Fibroblast of lung (primary cell): Measurements from ENCODE around the gene NUS1. TPM values are rescaled to one million over a fixed set of nuclear protein-coding genes. Genes with fewer than 3 reads are reported as not detected.

ENCODE experiments used
- DNase-seq, 2 donors: peaks; one replicate each; pipeline versions ENCODE4 v3.0.0 to v3.0.0-alpha.2; 2010; ENCODE audit warnings: low read depth in 2 of 2
- H2AFZ ChIP-seq: 2 replicates; pipeline ENCODE4 v1.5.1; 2012; ENCODE audit warnings: low read length, control low read depth, inconsistent platforms
- H3K27ac ChIP-seq: 2 replicates; pipeline ENCODE4 v1.5.1; 2011; ENCODE audit warnings: low read length, control low read depth; ENCODE audit not compliant: insufficient read depth
- H3K27me3 ChIP-seq: 2 replicates; pipeline ENCODE4 v1.5.1; 2011; ENCODE audit warnings: mild to moderate bottlenecking, low read length; ENCODE audit not compliant: control insufficient read depth, insufficient read depth
- H3K36me3 ChIP-seq: 2 replicates; pipeline ENCODE4 v1.5.1; 2011; ENCODE audit warnings: low read length; ENCODE audit not compliant: control insufficient read depth, insufficient read depth
- H3K4me1 ChIP-seq: 2 replicates; pipeline ENCODE4 v1.5.1; 2011; ENCODE audit warnings: low read length; ENCODE audit not compliant: control insufficient read depth, insufficient read depth; ENCODE audit errors: extremely low read depth
- H3K4me2 ChIP-seq: 2 replicates; pipeline ENCODE4 v1.5.1; 2011; ENCODE audit warnings: low read length, control low read depth; ENCODE audit not compliant: insufficient read depth; ENCODE audit errors: extremely low read depth
- H3K4me3 ChIP-seq, 4 experiments: fragments of 200-600 bp in 1 of 4; sonication (generic) in 1 of 4; replicated peaks in 1 of 4; 2 replicates each; pipeline ENCODE4 v1.5.1; 2011 to 2016; ENCODE audit warnings: low read length in 4 of 4, low read depth in 3 of 4, mild to moderate bottlenecking in 3 of 4, control low read depth in 2 of 4, inconsistent platforms in 1 of 4, mixed read lengths in 1 of 4; ENCODE audit not compliant: insufficient read depth in 1 of 4; ENCODE audit errors: control extremely low read depth in 1 of 4
- H3K79me2 ChIP-seq: 2 replicates; pipeline ENCODE4 v1.5.1; 2012; ENCODE audit warnings: mild to moderate bottlenecking, low read length, inconsistent platforms; ENCODE audit not compliant: control insufficient read depth, insufficient read depth
- H3K9ac ChIP-seq: 2 replicates; pipeline ENCODE4 v1.5.1; 2011; ENCODE audit warnings: mild to moderate bottlenecking, low read length, control low read depth; ENCODE audit not compliant: insufficient read depth
- H3K9me3 ChIP-seq: 2 replicates; pipeline ENCODE4 v1.5.1; 2012; ENCODE audit warnings: low read depth, low read length; ENCODE audit not compliant: control insufficient read depth, insufficient read depth
- H4K20me1 ChIP-seq: 2 replicates; pipeline ENCODE4 v1.5.1; 2011; ENCODE audit warnings: low read length; ENCODE audit not compliant: control insufficient read depth, insufficient read depth; ENCODE audit errors: extremely low read depth
- EZH2 ChIP-seq: IDR thresholded peaks from 2 replicates; pipeline ENCODE4 v1.5.1; 2012; ENCODE audit warnings: low read length, control low read depth, mild to moderate bottlenecking; ENCODE audit errors: missing control alignments
- polyA minus RNA-seq: library from RNA; depleted of rRNA, polyadenylated mRNA; stranded (reverse); fragments of >200 nt; gene quantifications from 2 replicates; pipeline ENCODE4 v1.2.3, GENCODE V29; 2011; ENCODE audit warnings: low replicate concordance
- polyA plus RNA-seq, 2 donors: library from polyadenylated mRNA; depleted of rRNA in 1 of 2; stranded (reverse) in 1 of 2; unstranded in 1 of 2; fragments of >200 nt; gene quantifications; 2 replicates each; pipeline ENCODE4 v1.2.1, GENCODE V29; 2011 to 2012; ENCODE audit warnings: missing spikeins in 1 of 2
- total RNA-seq: library from RNA; depleted of rRNA; stranded (reverse); fragments of >200 nt; gene quantifications from 2 replicates; pipeline ENCODE4 v1.2.1, GENCODE V29; 2014
- TF ChIP-seq, protein P1 (sequence below), 2 donors: IDR thresholded peaks in 1 of 2; conservative IDR thresholded peaks in 1 of 2; 1 replicate in 1 of 2; 2 replicates in 1 of 2; pipeline ENCODE4 v1.5.1; 2011 to 2012; ENCODE audit warnings: low read length in 2 of 2, control low read depth in 1 of 2, inconsistent platforms in 1 of 2, low read depth in 1 of 2, mild to moderate bottlenecking in 1 of 2

NUS1 gene
- total RNA-seq (11.6 and 15.4 TPM in 2 replicates), polyA plus RNA-seq (29.8 and 32.9 TPM in 2 replicates), polyA minus RNA-seq (6.6 and 9.2 TPM in 2 replicates)
- 30.6 and 33.8 TPM in 2 replicates for polyA plus RNA-seq (2012)

DNA sequence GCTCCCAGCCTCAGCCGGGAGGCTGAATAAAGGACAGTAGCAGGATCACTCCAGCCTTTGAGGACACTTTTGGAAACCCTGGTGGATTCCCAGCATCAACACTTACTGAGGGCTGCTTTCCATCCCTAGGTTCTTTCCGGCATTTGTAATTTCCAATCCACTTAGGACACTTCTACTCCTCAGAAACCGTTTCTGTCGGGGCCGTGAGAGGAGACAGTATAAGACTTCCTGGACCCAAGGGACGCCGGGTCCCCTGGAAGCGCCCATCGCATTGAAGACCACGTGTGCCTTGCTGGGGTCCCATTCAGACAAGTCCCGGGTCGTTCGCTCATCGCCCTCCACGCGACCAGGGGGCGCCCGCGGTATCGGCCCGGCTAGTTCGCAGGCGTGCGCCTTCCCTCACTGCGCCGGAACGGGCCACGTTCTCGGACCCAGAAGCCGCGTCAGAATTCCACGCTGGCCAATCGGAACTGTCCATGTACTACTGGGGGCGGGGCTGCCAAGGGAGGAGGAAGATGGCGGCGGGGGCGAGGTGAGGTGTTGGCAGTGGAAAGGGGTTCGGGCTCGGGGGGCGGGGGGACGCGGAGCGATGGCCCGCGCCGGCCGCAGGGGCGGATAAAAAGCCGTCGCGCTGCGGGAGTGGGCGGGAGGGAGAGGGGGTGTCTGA, at the start of gene NUS1:
Gene NUS1, plus strand, starts transcription at position 479 of the 667 bp plus-strand sequence. CDS start 202 bp downstream, outside the sequence.
- no peaks in the 10 kb centered on the region for H3K27me3 ChIP-seq
- TF ChIP-seq, protein P1, sequence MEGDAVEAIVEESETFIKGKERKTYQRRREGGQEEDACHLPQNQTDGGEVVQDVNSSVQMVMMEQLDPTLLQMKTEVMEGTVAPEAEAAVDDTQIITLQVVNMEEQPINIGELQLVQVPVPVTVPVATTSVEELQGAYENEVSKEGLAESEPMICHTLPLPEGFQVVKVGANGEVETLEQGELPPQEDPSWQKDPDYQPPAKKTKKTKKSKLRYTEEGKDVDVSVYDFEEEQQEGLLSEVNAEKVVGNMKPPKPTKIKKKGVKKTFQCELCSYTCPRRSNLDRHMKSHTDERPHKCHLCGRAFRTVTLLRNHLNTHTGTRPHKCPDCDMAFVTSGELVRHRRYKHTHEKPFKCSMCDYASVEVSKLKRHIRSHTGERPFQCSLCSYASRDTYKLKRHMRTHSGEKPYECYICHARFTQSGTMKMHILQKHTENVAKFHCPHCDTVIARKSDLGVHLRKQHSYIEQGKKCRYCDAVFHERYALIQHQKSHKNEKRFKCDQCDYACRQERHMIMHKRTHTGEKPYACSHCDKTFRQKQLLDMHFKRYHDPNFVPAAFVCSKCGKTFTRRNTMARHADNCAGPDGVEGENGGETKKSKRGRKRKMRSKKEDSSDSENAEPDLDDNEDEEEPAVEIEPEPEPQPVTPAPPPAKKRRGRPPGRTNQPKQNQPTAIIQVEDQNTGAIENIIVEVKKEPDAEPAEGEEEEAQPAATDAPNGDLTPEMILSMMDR (conservative IDR thresholded peaks at IDR 0.05 in 1 of 2, IDR thresholded peaks at IDR 0.05 in 1 of 2; ENCODE audit: low read depth in 1 of 2, low read length in 2 of 2), result peak; percentile 62 to 77
- TF ChIP-seq EZH2, result no peak
- no peaks in the 10 kb centered on the region for H3K9me3 ChIP-seq
- DNase-seq, result peak; percentile 96 to 97
- peak within 1 kb of the TSS; percentile 59 to 84 (median 78) for H3K4me3 ChIP-seq
- H3K9ac ChIP-seq, result peak within 1 kb of the TSS; percentile 80
- H2AFZ ChIP-seq, result peak within 1 kb of the TSS; percentile 86
- H3K4me2 ChIP-seq, result peak within 1 kb of the TSS; percentile 91
- H3K4me1 ChIP-seq, result no peaks in the 10 kb centered on the region
- no peaks in the 10 kb centered on the region for H3K36me3 ChIP-seq
- peaks cover 43% of the 10 kb centered on the region for H3K79me2 ChIP-seq
- H4K20me1 ChIP-seq, result peaks cover 2% of the 10 kb centered on the region
- H3K27ac ChIP-seq, result peak within 1 kb of the TSS; percentile 69

DNA sequence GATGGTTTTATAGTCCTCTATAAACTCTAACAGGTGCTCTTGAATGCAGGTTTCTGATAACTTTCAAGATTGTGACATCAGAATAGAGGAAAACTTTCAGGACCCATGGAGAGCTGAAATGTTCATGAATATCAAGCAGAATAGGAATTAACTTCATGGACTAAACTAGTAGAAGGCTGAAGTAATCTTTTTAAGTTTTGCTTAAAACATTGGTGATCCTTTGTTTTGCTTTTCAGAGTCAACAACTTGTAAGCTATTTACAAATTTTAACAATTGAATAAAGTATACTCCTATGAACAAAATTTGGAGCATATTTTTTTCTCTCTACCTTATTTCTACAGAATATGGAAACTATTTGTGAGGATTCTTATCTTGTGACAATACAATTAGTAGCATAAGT, 47.7 kb upstream of the NUS1 start:
- Histone ChIP-seq H3K4me1 (no peaks in the 10 kb centered on the region), H3K4me2 (no peak overlapping the region), H3K27ac (no peak overlapping the region), H2AFZ (no peak overlapping the region), H3K79me2 (no peaks in the 10 kb centered on the region), H3K9ac (no peak overlapping the region), H3K9me3 (no peaks in the 10 kb centered on the region), H3K27me3 (no peaks in the 10 kb centered on the region), H3K36me3 (no peaks in the 10 kb centered on the region), H3K4me3 (no peak overlapping the region), H4K20me1 (no peaks in the 10 kb centered on the region)
- TF ChIP-seq, protein P1 (conservative IDR thresholded peaks at IDR 0.05 in 1 of 2, IDR thresholded peaks at IDR 0.05 in 1 of 2; ENCODE audit: low read depth in 1 of 2, low read length in 2 of 2), result no peak
- TF ChIP-seq EZH2, result no peak
- no peak for DNase-seq

DNA sequence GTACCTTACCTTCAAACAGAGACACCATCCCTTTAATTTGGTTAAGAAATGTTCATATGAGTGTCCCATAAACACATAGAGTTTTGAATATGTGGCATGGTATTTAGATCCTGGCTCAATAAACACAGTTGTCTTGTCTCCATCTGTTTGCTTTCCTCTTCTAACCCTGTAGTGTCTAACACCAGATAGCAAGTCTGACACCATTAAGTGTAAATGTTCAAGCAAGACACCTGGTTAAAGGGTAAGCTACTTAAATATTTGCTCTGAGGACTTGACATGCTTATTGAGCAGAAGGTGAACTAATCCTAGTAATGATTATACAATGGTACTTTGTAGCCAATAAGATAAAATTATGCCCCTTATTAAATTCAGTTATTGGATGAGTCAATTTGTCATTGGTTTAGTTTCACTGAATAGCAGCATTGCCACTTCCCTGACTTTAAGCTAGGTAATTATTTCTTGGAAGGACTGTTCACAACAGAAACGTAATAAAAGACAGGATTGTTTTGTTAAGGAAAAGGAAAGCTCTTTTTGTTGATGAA, 46.1 kb upstream of the NUS1 start:
- TF ChIP-seq, protein P1 (conservative IDR thresholded peaks at IDR 0.05 in 1 of 2, IDR thresholded peaks at IDR 0.05 in 1 of 2; ENCODE audit: low read depth in 1 of 2, low read length in 2 of 2), result no peak
- TF ChIP-seq EZH2, result no peak
- no peak for DNase-seq
- Histone ChIP-seq H3K9me3 (no peaks in the 10 kb centered on the region), H3K9ac (no peak overlapping the region), H3K27ac (no peak overlapping the region), H3K36me3 (no peaks in the 10 kb centered on the region), H3K27me3 (no peaks in the 10 kb centered on the region), H3K4me2 (no peak overlapping the region), H3K79me2 (no peaks in the 10 kb centered on the region), H2AFZ (no peak overlapping the region), H3K4me3 (no peak overlapping the region), H3K4me1 (no peaks in the 10 kb centered on the region), H4K20me1 (no peaks in the 10 kb centered on the region)
